ENCODE data around the gene SSC5D. TPM values are rescaled to one million over a fixed set of nuclear protein-coding genes. Genes with fewer than 3 reads are reported as not detected.

Gene SSC5D
- total and polyA plus RNA-seq, 2 experiments from 2014 or later: 0.23 to 0.69 TPM

GRCh38 chr19:55446060-55446459, 42.2 kb upstream of the SSC5D start:
- ATAC-seq: no peak
- H3K27ac ChIP-seq (ENCODE audit: low read depth): no peak overlapping the region
- Mint-ChIP-seq H3K27ac (no peak overlapping the region), H3K36me3 (ENCODE audit: low read depth) (no peaks in the 10 kb centered on the region; the same call in 2 of the 3 replicates), H3K27me3 (ENCODE audit: insufficient read depth, low read depth, poor library complexity) (peaks cover 57% of the 10 kb centered on the region), H3K9me3 (no peaks in the 10 kb centered on the region; the same call in none of the 3 replicates), H3K4me1 (peaks cover 22% of the 10 kb centered on the region), H3K4me3 (no peak overlapping the region; the same call in 2 of the 3 replicates)
- H3K4me1 ChIP-seq (ENCODE audit: insufficient read depth): peaks cover 7% of the 10 kb centered on the region; the same call in 1 of the 2 replicates
- no peaks in the 10 kb centered on the region for H3K36me3 ChIP-seq (ENCODE audit: insufficient read depth)
- peaks cover 88% of the 10 kb centered on the region for H3K27me3 ChIP-seq (ENCODE audit: insufficient read depth)
- H3K4me3 ChIP-seq: no peak overlapping the region
- H3F3A ChIP-seq (replicated peaks; ENCODE audit: low read depth): peaks cover 11% of the 10 kb centered on the region
- H3K9me2 ChIP-seq (ENCODE audit: insufficient read depth): no peaks in the 10 kb centered on the region
- no peaks in the 10 kb centered on the region for H3K79me2 ChIP-seq (replicated peaks; ENCODE audit: insufficient read depth)
- H4K20me1 ChIP-seq (replicated peaks; ENCODE audit: insufficient read depth): no peaks in the 10 kb centered on the region
- no peak overlapping the region for H3K4me2 ChIP-seq
- DNase-seq (ENCODE audit: low spot score): no peak
- TF ChIP-seq EZH2 (IDR thresholded peaks at IDR 0.05; ENCODE audit: low read depth, unreplicated experiment) (no peak), ZNF114 (CRISPR knock-in tag; IDR thresholded peaks at IDR 0.05) (no peak), NANOG (IDR thresholded peaks at IDR 0.05; ENCODE audit: borderline replicate concordance) (no peak), EZH2phosphoT487 (IDR thresholded peaks at IDR 0.05; ENCODE audit: unreplicated experiment) (no peak), POLR2AphosphoS5 (IDR thresholded peaks at IDR 0.05; ENCODE audit: low read depth) (no peak), STAT1 (IDR thresholded peaks at IDR 0.05; ENCODE audit: unreplicated experiment) (no peak), ETS1 (IDR thresholded peaks at IDR 0.05) (no peak), ZNF331 (CRISPR knock-in tag; IDR thresholded peaks at IDR 0.05; ENCODE audit: low read depth) (no peak), JUNB (IDR thresholded peaks at IDR 0.05; ENCODE audit: unreplicated experiment) (no peak), CREB1 (CRISPR knock-in tag; IDR thresholded peaks at IDR 0.05; ENCODE audit: low read depth) (no peak)
- TF ChIP-seq, protein P1, sequence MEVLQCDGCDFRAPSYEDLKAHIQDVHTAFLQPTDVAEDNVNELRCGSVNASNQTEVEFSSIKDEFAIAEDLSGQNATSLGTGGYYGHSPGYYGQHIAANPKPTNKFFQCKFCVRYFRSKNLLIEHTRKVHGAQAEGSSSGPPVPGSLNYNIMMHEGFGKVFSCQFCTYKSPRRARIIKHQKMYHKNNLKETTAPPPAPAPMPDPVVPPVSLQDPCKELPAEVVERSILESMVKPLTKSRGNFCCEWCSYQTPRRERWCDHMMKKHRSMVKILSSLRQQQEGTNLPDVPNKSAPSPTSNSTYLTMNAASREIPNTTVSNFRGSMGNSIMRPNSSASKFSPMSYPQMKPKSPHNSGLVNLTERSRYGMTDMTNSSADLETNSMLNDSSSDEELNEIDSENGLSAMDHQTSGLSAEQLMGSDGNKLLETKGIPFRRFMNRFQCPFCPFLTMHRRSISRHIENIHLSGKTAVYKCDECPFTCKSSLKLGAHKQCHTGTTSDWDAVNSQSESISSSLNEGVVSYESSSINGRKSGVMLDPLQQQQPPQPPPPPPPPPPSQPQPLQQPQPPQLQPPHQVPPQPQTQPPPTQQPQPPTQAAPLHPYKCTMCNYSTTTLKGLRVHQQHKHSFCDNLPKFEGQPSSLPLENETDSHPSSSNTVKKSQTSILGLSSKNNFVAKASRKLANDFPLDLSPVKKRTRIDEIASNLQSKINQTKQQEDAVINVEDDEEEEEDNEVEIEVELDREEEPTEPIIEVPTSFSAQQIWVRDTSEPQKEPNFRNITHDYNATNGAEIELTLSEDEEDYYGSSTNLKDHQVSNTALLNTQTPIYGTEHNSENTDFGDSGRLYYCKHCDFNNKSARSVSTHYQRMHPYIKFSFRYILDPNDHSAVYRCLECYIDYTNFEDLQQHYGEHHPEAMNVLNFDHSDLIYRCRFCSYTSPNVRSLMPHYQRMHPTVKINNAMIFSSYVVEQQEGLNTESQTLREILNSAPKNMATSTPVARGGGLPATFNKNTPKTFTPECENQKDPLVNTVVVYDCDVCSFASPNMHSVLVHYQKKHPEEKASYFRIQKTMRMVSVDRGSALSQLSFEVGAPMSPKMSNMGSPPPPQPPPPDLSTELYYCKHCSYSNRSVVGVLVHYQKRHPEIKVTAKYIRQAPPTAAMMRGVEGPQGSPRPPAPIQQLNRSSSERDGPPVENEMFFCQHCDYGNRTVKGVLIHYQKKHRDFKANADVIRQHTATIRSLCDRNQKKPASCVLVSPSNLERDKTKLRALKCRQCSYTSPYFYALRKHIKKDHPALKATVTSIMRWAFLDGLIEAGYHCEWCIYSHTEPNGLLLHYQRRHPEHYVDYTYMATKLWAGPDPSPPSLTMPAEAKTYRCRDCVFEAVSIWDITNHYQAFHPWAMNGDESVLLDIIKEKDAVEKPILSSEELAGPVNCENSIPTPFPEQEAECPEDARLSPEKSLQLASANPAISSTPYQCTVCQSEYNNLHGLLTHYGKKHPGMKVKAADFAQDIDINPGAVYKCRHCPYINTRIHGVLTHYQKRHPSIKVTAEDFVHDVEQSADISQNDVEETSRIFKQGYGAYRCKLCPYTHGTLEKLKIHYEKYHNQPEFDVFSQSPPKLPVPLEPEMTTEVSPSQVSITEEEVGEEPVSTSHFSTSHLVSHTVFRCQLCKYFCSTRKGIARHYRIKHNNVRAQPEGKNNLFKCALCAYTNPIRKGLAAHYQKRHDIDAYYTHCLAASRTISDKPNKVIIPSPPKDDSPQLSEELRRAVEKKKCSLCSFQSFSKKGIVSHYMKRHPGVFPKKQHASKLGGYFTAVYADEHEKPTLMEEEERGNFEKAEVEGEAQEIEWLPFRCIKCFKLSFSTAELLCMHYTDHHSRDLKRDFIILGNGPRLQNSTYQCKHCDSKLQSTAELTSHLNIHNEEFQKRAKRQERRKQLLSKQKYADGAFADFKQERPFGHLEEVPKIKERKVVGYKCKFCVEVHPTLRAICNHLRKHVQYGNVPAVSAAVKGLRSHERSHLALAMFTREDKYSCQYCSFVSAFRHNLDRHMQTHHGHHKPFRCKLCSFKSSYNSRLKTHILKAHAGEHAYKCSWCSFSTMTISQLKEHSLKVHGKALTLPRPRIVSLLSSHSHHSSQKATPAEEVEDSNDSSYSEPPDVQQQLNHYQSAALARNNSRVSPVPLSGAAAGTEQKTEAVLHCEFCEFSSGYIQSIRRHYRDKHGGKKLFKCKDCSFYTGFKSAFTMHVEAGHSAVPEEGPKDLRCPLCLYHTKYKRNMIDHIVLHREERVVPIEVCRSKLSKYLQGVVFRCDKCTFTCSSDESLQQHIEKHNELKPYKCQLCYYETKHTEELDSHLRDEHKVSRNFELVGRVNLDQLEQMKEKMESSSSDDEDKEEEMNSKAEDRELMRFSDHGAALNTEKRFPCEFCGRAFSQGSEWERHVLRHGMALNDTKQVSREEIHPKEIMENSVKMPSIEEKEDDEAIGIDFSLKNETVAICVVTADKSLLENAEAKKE (CRISPR knock-in tag; IDR thresholded peaks at IDR 0.05): no peak
- TF ChIP-seq, protein P2, sequence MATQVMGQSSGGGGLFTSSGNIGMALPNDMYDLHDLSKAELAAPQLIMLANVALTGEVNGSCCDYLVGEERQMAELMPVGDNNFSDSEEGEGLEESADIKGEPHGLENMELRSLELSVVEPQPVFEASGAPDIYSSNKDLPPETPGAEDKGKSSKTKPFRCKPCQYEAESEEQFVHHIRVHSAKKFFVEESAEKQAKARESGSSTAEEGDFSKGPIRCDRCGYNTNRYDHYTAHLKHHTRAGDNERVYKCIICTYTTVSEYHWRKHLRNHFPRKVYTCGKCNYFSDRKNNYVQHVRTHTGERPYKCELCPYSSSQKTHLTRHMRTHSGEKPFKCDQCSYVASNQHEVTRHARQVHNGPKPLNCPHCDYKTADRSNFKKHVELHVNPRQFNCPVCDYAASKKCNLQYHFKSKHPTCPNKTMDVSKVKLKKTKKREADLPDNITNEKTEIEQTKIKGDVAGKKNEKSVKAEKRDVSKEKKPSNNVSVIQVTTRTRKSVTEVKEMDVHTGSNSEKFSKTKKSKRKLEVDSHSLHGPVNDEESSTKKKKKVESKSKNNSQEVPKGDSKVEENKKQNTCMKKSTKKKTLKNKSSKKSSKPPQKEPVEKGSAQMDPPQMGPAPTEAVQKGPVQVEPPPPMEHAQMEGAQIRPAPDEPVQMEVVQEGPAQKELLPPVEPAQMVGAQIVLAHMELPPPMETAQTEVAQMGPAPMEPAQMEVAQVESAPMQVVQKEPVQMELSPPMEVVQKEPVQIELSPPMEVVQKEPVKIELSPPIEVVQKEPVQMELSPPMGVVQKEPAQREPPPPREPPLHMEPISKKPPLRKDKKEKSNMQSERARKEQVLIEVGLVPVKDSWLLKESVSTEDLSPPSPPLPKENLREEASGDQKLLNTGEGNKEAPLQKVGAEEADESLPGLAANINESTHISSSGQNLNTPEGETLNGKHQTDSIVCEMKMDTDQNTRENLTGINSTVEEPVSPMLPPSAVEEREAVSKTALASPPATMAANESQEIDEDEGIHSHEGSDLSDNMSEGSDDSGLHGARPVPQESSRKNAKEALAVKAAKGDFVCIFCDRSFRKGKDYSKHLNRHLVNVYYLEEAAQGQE (IDR thresholded peaks at IDR 0.05; ENCODE audit: unreplicated experiment): no peak
- TF ChIP-seq, protein P3, sequence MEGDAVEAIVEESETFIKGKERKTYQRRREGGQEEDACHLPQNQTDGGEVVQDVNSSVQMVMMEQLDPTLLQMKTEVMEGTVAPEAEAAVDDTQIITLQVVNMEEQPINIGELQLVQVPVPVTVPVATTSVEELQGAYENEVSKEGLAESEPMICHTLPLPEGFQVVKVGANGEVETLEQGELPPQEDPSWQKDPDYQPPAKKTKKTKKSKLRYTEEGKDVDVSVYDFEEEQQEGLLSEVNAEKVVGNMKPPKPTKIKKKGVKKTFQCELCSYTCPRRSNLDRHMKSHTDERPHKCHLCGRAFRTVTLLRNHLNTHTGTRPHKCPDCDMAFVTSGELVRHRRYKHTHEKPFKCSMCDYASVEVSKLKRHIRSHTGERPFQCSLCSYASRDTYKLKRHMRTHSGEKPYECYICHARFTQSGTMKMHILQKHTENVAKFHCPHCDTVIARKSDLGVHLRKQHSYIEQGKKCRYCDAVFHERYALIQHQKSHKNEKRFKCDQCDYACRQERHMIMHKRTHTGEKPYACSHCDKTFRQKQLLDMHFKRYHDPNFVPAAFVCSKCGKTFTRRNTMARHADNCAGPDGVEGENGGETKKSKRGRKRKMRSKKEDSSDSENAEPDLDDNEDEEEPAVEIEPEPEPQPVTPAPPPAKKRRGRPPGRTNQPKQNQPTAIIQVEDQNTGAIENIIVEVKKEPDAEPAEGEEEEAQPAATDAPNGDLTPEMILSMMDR (conservative IDR thresholded peaks at IDR 0.05; ENCODE audit: low read depth in 2 of 2): no peak
- H2AFZ ChIP-seq: no peak overlapping the region
